HG03139 (cell line): ENCODE results near the gene AMMECR1.

Experiments
- ATAC-seq: cut with Tn5 transposase; IDR thresholded peaks from one replicate; pipeline ENCODE4 v1.9.1; 2021; ENCODE audit not compliant: unreplicated experiment

Gene AMMECR1

DNA sequence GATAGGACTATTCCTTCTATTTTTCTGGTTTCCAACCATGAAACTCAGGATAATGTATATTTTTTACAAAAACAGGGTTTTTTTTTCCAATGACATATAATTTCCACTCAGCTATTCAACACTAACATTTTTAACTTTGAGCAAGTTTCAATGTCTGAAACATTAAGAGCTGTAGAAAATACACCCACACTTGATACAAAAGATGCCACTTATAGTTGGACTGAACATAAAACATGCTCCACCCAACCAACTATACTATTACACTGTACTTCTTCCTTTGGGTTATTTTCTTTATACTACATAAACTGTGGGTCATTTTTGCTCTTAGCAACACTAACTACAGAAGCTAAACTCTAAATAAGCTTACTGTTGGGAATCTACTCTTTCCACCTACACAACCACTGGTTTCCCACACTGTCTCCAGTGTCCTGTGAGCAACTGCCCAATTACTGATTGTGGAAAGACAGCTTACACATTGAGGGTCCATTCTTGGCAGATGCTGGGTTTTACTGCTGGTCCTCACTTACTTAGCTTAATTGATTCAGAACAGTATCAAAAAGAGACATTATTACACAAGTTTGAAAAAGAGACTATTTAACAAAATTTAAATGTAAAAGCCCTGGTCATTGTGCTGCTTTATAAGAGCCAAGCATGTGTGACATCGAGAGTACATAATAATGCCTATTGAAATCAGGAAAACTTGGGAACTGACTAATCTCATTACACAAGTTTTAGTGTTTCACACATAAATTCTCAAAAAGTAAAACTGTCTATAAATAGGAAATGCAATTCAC, 6.3 kb downstream of the AMMECR1 start:
- no peak for ATAC-seq

DNA sequence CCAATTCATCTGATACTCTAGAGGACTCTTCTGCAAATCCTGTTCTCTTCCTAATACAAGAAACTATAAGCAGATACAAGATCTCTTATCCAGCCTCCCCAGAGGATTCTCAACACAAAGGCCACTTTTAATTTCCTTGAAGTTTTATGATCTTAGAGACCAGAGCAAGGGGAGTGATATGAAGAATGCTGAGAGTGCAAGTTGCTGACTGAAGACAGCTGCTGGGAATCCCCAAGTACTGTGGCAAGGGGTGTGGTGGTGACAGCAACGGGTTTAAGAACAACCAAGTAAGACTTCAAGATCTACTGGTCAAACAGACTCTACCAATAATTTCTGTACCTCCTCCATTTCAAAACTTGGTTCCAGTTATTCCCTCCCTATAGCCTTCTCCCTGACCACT, 7.0 kb downstream of the AMMECR1 start:
- peak; percentile 76 for ATAC-seq

DNA sequence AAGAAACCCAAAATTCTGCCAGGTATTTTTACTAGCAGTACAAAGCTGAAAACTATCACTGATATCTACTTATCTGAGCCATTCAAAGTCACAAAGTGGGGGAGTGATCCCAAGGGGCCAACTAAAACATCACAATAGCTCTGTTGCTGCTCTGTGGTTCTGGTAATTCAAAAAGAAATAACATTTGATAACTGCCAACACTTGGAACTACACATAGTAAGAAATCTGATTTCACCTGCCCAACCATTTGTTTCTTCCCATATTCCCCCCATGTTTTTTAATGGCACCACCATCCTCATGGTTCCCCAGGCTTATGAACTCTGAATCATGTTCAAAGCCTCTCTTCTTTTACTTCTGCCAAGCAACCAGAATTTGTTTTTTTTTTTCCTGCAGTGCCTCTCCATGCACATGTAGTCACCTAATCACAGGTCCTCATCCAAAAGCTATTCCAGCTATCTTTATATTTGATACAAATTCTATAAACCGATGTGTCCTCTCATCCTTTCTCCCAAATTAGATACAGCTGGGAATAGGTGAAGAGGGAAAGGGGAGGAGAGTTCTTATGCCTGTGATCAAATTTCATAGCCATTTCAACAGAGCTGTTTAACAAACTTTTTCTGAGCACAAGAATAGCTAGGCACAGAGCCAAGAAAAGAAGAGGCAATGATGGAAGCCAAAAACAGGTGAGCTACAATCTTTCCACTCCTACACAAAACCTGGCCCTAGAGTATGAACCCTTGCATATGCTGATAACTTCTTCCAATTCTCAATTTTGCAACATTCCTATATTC, 7.7 kb downstream of the AMMECR1 start:
- no peak for ATAC-seq

DNA sequence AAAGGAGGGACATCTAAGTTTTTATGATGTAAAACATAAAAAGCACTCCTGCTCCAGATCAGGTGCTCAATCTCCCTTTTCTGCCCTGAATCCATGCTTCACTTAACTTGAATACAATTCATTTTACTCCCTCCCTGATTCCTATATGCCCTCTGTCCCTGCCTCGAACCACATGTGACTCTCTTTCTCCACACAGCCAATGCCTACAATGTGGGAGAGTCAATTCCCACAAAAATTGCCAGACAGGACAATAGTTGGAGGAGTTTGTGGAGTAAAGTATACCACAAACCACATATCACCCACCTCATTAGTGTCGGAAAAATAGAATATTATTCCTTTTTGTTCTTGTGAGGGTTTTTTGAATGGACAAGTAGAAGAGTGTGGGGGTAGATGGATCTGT, 9.7 kb downstream of the AMMECR1 start:
- ATAC-seq, result no peak

DNA sequence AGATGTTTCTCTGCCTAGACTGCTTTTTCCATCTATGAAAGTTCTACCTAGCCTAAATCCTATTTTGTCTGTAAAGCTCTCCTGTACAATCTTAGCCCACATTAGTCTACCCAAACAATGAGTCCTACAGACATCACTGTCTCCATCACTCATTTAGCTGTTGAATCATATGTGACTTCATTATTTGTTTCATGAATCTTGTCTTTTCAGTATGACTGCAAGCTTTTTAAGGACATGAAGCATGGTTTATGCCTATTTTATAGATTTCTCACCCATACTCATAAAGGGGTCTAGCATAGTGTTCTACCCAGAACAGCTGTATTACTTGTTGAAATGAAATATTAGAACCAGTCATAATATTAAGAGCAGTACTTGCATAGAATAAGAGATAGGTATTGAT, 13.0 kb downstream of the AMMECR1 start:
- ATAC-seq, result no peak

DNA sequence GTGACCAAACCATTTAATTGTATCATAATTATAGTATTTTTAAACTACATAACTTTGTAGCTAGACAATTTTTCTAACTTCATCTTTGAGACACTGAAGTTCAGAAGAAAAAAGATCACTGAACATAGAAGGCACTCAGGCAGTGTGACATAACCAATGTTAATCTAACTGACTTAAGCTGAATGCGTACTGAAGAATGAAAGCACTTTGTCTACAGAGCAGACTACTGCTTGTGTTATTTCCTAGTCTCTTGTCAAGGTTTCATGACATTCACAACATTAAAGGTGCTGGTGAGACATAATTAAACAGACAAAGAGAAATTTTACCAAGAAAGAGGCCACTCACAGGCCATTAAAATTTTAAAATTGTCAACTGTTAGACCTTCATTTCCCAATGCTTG, 13.5 kb downstream of the AMMECR1 start:
- no peak for ATAC-seq

DNA sequence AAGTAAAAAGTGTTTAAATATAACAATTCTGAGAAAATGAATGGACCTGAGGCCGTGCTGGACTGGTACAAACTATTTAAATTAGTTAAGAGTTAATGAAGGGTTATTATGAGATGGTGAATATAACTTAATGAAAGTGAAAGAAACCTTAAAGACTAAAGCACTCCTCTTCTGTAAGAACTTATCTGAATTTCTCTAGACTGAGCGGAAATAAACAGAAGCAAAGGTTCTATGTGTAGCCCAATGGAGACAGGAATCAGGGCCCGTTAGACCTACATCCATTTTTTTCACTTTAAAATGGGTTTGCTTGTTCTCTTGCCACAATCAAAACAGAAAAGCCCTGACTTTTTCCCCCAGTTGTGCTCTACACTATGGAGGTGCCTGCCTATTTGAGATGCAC, 14.9 kb downstream of the AMMECR1 start:
- no peak for ATAC-seq

DNA sequence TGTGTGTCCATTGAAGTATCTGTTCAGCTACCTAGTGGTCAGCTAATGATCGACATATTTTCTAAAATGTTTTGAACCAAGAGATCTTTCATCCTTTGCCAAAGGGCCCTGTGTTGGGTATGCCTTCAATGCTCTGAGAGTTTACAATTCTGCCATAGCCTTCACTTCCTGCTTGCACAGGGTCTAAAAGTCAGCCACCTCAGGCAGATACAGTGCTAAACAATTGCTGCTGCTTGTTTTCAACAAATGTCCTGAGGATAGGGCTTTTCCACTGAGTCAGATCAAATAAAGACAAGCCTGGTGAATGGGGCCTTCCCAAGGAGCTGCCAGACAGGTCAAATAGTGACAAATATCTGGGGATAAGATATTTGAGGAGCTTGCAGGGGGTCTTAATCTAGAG, 16.7 kb downstream of the AMMECR1 start:
- ATAC-seq, result no peak

DNA sequence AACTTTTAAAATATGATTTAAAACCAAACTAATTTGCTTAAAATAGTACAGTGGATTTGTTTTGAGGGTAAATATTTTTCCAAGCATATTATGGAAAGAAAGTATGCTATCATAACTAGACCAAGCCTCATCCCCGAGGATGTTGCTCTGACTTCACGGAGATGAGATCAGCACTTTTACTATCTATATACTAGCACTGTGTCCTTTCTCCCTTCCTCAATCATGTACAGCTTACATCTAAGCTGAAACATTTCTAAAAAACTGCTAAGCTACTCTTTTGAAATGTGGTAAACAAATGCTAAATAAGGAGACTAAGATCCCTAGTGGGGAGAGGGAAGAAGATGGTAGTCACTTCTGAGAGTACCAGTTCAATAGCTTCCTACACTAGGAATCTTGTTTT, 23.8 kb downstream of the AMMECR1 start:
- ATAC-seq, result no peak

DNA sequence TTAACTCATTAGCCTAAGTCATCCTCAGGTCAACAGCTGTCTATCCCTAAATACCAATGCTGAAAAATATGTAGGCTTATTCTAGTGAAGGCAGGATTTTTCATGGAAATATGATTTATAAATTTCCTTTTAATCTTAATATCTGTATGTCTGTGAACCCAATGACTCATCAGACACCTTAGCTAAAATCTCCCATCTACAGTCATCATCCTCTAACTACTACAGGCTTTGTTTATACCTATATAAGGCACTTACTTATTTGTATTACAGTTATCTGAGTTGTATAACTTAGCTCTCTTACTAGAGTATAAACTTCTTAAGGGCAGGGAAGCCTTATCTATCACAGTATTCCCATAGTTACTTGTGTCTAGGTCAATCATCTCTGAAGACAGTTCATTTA, 24.2 kb downstream of the AMMECR1 start:
- no peak for ATAC-seq

DNA sequence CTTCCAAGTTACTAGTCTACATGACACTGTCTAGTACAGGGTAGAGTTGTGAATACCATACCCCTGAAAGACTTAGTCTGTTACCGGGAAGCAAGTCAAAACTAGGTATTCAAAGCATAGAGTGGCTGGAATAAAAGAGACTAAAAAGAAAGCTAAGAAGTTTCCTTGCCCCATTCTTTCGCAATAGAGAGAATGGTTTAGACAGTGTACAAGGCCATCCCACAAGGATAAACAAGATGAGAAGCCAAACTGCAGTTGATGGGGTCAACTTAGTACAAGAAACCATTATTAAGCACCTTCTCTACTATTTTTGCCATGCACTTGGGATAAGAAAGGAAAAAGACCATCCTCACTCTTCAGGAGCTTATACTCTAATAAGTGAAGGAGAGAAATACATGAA, 30.3 kb downstream of the AMMECR1 start:
- ATAC-seq, result no peak

DNA sequence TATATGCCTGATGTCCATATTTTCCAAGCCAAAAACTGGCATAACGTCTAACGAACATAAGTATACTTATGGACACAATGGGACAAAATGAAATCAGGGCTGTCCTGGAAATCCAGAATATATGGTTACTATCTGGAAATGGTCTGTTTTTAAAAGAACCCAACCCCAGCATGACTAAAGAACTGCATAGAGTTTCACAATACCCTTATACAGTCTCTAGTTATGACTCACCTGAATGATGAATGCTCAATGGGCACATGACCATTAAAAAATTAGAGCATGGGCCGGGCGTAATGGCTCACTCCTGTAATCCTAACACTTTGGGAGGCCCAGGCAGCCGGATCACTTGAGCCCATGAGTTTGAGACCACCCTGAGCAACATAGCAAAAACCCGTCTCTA, 31.8 kb downstream of the AMMECR1 start:
- ATAC-seq, result no peak

DNA sequence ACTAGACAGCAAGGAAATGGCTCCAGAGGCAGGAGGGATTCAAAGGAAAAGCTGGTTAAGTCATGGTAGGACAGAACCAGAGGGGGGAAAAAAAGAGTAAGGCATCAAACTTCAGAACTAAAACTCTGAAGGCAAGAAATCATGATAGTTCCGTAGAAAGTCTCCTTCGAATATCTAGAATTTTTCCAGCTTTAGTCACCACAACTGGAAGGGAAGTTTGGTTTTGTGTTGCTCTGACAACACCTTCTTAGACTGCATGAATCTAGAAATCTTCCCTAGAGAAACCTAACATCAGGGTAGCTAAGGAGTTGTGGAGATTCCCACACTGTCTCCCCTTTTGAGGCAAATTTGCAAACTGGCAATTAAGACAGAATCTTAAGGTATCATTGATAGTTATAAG, 33.7 kb downstream of the AMMECR1 start:
- no peak for ATAC-seq

DNA sequence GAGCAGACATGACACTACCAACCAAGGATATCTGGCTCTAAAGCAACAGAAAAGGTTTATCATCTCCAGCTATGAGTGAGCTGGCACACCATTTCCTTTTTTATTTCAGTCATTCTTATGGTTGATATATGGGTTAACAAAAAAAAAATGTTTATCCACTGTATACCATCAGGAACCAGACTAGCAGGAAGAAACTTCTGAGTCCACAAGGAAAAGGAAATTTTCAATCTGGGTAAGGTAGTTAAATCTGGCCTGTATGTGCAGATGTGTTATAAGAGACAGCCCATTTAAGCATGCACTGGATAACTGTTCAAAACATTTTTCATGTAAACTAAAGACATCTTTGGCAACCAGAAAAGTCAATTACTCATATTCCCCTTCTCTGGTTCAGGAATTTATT, 35.0 kb downstream of the AMMECR1 start:
- no peak for ATAC-seq

DNA sequence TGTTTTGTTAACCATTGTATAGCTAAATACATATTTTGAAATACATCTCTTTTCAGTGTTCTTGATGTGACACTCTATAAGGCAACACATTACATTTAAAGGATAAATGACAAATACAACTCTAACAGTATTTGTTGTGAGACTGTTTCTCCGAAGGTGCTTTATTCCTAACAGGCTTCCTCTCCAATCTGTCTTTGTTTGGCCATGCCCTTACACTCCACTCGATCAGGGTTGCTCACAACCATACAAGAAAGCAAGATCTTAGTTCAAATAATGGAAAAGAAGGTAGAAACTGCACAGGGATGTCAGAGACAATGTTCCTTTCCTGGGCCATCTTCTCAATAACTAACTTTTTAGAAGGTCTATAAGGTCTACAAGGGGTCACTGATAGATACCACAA, 36.5 kb downstream of the AMMECR1 start:
- no peak for ATAC-seq

DNA sequence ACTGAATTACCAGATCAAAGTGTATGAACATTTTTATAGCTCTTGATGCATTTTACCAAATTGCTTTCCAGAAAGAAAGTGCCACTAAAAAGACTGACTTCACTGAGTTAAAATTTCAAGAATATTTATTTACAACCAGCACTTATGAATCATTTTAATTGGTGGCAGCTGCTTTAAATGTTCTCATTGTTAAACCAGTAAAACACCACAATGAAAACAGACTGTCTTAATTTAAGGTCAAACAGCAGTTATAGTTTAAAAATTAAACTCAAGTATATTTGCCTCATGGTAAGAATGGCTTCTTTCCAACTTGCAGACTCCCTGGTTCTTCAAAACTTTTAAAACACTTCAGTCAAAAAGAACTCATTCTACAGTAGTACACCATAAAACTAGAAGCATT, 36.9 kb downstream of the AMMECR1 start:
- no peak for ATAC-seq

DNA sequence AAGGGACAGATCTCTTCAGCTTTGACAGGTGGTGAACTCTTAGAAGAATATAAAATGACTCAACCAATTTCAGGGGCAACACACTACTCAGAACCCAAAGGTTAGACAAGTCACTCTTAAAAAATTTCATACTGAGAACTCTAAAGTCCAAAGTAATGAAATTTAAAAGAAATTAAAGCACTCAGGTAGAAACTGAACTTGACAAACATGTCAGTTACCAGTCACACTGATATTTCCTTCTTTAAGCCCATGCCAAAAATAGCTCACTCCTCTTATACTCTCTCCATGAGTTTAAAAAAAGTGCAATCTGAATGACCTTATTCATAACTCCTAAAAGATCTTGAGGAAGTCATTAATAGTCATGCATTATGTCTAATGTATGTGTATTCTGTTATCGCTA, 40.3 kb downstream of the AMMECR1 start:
- no peak for ATAC-seq

DNA sequence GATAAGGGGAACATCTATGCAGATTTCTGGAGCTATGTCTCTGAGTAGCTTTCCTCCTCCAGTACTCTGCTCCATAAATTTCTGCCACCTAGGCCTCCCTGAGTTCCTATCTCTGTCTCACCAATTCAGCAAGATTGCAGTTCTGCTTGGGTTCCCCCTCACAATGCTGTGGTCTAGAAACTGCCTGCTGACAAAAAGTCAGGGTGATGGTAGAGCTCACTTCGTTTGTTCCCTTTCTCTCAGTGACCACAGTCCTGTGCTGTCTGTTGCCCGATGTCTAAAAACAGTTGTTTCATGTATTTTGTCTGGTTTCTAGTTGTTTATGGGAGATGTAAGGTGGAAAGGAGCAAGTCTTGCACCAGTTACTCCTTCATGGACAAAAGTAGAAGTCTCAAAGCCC, 41.1 kb downstream of the AMMECR1 start:
- ATAC-seq, result peak; percentile 93

DNA sequence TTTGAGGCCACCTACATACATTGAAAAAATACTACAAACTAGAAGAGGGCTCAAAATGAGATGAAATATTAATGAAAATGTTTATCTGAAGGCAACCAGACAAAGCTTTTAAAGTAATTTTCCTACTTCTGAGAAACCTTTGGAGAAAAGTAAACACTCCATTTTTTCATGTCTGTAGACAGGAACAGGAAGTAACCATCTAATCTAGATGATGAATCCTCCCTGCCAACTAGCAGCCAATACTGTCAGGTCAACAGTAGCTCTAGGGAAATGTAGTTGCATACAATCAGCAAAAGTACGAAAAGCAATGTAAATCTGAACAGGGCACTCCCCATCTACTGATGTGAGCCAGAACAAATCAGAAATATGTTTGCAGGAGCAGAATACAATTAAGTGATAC, 49.0 kb downstream of the AMMECR1 start:
- no peak for ATAC-seq

DNA sequence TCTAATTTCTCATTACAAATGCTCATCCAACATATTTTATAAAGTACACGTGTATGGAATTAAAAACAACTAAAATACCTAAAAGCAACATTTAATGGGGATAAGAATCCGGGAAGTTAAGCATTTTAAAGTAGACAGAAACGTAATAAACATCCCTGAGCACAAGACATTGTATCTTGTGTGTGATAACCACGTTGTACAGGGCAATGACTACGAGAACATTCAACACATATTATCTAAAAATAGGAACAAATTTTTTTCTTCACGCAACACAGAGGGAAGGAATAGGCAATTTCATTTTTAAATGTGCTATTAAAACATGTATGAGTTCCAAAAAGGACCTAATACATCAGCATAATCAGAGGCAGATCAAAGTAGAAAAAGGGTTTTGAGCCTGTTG, 49.5 kb downstream of the AMMECR1 start:
- ATAC-seq, result no peak

DNA sequence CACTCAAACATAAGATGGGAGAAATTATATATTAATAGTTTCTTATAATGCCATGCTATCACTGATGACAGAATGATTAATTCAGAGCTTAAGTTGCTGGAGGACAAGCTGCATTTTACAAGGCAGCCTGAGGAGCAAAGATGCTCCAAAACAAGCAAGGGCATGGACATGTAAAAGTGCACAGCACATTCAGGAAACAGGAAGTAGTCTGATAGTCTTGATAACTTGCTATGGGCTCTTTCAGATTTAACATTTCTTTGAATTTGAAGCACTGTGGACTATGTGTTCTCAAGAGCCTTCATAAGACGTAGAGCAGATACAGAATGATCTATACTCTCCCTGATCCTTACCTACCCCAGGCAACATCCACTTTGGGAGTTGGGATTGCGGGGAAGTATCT, 50.0 kb downstream of the AMMECR1 start:
- no peak for ATAC-seq

DNA sequence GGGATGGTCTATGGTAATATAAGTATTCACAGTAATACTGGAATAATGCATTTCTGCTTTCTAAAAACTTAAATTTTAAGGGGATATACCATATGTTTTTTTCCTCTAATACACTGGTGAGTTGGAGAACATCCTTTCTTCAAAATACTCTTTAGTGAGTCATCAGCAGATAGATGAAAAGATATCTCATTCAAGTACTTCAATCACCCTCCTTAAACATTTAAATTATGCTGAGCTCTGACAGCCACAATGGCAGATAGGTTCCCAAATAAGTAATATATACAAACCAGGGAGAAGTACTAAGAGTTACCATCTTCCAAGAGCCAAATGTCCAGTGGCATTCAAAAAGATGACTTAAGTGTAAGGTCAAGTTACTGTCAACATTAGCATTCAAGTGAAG, 52.2 kb downstream of the AMMECR1 start:
- ATAC-seq, result no peak

DNA sequence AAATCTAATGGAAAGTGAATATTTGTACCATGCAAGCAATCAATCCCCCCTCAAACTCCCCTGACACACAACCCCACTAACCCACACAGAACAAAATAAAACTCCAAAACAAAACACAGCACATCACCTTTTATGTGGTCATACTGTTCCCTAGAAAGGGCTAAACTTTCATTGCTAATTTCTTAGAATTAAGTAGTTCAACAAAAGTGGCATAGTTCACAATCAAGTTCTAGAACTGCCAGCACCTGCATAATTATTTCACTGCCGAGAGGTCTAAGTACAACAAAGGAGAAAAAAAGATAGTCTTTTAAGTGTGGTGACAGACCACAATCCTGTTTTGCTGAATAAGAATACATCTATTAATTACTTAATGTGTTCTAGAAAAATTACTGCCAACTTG, 58.8 kb downstream of the AMMECR1 start:
- ATAC-seq, result no peak
